T-helper 1 cell treated with Interleukin-12 subunit alpha and Interleukin-12 subunit beta and Interleukin-4 antibody, amounts not matched to agents 30 ng/mL and 1 ng/mL, for 36 hours (primary cell): ENCODE data around the gene PLXNC1. TPM values are rescaled to one million over a fixed set of nuclear protein-coding genes. Genes with fewer than 3 reads are reported as not detected.

ENCODE experiments used
- intact Hi-C: fragments of 100-400 bp; cut with micrococcal nuclease; formaldehyde crosslinking; loops from one replicate; pipeline ENCODE4 v1.15.1; 2024
- total RNA-seq: library from RNA; stranded (reverse); gene quantifications from 2 replicates; pipeline ENCODE4 v1.2.3, GENCODE V29; 2022

Gene PLXNC1
- total RNA-seq, 1 donor from 2014 or later = 38.7 TPM

DNA sequence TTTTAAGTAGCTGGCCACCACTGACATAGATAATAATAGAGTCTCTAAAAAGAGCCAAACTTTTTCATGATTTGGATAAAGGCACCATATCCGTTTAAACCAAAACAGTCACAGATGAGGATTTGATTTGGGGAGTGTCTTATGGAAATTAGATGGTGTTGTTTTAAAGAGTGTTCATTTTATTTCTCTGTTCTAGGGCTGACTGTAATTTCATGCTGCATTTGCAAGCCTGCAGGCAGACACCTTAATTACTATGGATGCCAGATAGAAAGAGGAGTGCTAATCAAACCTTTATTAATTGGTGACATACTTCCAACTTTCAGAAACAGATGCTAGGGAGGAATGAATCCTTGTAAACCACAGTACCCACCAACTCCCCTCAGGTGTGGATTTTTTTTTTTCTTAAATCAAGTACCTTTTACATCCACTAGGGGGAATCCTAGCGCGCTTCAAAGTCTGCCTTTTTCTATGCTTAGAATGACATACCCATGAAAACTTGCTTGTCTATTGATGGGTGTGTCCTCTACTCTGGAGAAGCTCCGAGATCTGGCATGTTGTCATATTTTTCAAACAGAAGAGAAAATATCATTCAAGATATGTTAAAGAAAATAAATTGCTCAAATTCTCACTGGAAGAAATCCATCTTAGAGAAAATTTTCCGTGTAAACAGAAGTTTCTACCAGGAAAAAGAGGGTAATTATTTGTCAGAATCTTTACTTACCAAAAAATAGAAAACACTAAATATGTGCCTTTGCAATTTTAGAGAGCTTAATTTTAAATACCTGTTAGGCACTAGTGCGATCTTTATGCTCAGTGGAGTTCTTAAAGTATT is 14.2 kb upstream of the PLXNC1 start:
- intact Hi-C loops = loop anchor here (1.0 kb wide), 6 partner anchors 14 to 846 kb away; partner anchors contain the start of gene PLXNC1

DNA sequence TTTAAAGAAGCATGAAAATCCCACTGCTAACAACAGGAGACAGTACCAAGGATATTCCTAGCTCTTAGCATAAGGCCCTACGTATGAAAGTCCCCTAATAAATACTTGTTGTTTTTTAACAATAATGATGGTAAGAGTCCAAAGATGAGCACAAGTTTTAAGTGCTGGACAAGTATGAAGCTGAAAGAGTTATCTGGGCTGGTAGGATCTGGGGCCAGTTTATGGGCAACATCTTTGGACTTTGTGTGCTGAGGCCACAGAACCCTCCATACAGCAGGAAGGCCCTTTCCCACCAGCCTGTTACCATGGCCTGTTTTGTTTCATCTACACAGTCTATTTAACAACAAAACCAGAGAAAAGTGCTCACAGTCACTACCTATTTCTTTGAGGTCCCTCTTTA is 12.5 kb upstream of the PLXNC1 start:
- intact Hi-C loops = no loop called here

DNA sequence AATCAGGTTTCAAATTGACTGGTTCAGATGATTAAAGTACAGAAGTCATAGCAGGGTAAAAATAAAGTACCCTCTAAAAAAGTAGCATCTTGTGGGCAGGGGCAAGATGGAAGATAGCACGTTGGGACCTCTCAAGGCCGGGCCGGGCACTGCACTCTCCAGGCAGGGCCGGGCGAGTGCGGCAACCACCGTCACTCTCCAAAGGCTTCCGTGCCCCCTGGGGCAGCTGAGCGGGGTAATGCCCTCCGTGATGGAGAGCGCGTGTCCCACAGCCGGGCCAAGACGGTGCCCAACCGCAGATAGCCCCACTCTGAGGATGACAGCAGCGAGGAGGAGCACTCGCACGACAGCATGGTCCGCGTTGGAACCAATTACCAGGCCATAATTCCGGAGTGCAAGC is 8.6 kb upstream of the PLXNC1 start:
- intact Hi-C loops = loop anchor here (1.0 to 10.0 kb wide), 3 partner anchors 294 to 935 kb away; partner anchors contain the start of gene NR2C1

DNA sequence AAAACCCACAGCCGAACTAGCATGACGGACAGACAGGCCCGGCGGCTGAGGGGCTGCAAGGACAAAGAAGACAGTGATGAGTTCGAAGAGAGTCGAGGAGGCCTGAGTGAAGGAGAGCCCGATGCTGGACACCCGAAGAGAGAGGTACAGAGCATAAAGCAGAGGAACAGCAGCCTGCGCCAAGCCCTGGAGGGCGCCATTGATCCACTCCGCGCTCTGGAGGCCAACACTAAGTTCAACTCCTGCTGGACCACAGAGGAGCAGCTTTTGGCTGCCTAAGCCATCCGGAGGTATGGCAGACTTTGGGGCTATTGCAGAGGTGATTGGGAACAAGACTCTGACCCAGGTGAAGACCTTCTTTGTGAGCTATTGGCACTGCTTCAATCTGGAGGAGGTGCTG is 7.8 kb upstream of the PLXNC1 start:
- intact Hi-C loops = loop anchor here (1.0 to 10.0 kb wide), 3 partner anchors 294 to 934 kb away; partner anchors contain the start of gene NR2C1

DNA sequence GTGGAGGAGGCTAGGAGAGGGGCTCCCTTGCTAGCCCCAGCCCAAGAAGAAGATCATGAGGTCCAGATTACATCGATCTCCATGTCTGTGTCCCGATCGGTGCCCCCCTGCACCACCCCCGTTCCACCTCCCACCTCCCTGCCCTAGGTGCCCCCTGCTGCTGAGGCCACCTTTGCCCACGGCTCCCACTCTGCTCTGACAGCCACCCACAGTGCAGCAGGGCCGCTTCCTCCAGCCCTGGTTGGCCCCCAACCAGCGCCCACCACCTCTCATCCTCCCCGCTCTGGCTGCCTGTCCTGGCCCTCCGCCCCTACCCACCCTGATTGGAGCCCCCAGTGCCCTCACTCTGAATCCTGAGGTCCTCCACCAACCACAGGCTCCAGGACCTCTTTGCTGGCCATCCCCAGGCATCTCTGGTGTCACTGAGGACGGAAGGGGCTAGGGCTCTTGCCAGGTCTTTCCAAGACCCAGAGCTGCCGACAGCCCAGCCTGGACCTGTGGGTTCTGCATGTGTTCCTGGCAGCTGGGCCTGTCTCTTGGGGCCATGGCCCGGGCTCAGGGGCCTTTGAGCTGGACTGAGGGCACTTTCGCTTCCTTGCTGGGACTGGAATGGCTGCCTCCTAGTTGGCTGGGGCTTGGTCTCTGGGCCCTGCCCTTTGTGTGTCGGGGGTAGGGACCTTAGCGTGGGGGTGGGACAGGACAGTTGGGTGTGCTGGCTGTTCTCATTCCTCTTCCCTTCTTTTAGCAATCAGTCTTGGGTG is 7.2 kb upstream of the PLXNC1 start:
- intact Hi-C loops = loop anchor here (10.0 kb wide), 1 partner anchor 934 kb away; the partner anchor contains the start of gene NR2C1

DNA sequence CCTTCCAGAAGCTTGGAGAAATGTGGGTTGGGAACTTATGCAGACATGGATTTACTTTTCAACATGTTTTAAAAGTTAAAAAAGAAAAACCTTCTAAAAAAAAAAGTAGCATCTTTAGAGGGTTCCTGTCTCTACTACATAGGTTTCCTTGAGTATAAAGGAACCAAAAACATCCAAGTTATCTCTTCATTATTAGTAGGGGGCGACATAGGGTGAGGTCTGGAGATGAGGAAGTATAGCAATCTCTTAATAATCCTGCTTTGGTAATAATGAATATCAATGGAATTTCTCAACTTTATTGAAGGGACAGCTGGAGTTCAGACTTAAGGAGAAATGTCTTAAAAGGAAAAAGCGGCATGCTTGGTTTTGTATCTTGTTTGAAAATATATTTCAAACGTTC is 6.5 kb upstream of the PLXNC1 start:
- intact Hi-C loops = loop anchor here (10.0 kb wide), 1 partner anchor 933 kb away; the partner anchor contains the start of gene NR2C1

DNA sequence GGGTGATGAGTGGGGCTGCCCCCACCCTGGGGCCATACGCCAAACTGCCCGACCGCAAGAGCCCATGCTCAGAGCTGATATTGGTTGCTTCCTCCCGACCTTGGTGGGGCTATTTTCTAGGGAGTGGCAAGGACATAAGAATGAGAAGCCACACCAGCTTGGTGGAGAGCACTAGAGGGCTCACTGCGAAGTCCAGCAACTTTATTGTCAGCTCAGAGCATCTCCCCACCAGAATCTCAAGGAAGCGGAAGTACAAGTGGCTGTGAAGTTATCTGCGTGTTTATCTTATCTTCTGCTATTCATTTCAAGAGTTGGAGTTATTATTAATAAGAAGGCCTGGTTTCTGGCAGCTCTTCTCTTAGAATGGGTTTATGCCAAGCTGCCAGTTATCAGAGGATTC is 4.9 kb upstream of the PLXNC1 start:
- intact Hi-C loops = loop anchor here (10.0 kb wide), 1 partner anchor 931 kb away; the partner anchor contains the start of gene NR2C1

DNA sequence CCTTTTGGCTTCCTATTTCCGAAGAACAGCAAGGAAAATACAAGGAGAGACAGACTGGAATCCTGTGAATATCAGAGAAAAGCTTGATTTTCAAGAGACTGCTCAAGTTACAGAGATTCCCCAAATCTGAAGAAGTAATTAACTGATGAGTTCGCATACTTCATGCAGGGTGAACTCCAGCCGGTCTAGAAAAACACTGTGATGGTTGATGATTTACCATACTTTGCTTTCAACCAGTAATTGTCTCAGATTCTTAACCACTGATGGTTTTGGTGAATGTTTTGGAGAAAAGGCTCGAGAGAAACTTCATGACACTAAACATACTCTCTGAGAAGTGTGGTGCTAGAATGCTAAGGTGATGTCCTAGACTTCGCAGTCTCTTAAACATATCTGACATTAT is 4.4 kb upstream of the PLXNC1 start:
- intact Hi-C loops = loop anchor here (10.0 kb wide), 1 partner anchor 931 kb away; the partner anchor contains the start of gene NR2C1

DNA sequence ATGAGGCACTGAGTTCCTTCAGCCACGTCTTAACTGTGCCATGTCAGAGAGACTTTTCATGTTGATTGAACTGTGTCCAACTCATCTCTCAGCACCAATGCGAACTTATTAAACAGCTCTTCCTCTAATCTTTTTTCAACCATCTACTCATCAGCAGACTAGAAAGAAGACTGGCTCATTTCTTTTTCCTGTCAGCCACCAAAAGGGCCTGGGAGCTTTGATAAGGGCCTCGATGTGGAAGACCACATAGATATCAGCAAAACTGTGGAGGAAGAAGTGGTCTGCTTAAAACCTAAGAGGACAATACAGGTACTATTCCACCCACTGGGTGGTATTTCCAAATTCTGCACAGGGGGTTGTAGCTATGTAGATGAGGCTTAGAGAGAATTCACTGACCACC is 3.6 kb upstream of the PLXNC1 start:
- intact Hi-C loops = loop anchor here (1.0 to 10.0 kb wide), 6 partner anchors 238 to 1073 kb away; partner anchors contain the start of genes FGD6, NR2C1 and VEZT

DNA sequence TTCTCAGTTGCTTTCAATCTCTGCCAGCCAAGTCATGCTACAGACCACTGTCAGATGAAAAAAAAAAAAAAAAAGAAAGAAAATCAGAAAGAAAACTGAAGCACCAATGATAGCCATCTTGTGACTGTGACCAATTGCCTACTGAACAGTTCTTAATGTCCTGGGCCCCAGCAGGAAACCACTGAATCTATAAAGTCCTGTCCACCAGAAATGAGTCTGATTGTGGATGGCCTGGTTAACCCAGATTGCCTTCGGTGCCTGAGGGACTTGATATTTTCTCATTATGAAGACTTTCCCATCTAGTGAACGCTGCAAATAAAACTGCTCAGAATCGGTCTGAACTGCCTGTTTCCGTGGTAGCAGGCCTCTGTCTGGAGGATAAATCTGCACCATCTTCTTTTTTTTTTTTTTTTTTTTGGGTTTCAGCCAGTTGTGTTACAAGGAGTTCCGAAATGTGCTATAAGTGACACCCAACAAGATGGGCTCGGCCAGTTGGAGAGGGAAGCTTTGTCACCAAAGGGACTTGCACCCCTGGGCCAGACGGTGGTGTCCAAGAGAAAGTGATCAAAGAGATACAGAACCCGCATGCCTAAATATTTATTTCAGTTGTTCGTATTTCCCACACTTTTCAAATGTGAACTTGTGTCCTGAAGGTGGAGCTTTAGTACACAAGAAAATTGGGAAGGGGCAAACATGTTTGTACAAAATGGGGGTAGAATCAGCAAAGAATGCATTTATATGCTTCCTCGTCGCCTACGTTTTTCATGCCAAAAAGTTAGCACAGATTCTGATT is 3.0 kb upstream of the PLXNC1 start:
- intact Hi-C loops = loop anchor here (1.0 to 10.0 kb wide), 6 partner anchors 237 to 1072 kb away; partner anchors contain the start of genes FGD6, NR2C1 and VEZT

DNA sequence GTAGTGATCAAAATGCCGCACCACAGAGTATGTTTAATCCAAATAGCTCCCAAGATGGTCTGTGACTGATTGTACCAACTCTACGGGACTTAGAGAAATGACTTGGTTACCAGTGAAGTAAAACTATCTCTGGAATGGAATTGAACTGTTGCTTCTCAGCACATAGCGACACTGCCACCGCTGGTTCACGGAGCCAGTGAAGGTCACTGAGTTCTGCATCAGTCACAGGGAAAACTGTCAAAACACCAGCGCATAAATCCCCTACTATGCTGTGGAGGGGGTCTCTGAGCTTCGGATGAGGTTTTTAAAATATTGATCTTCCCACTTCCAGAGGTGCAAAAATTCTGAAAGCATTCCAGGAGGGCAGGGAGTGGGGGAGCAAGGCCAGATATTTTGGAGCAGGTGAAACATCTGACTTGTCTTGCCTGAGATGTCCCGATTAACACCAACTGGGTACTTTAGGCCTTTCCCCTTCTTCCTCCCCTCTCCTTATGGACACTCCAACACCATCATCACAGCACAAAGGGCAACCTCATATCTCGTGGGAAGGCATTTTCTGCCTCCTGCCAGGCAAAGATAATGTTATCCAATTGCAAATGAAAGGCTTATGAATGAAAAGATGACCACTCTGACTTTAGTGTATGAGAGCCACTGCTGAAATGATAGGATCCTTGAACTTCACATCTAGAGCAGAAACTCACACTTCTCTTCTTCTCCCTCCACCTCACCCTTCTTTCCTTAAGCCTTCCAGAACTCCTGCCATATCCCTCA is 2.0 kb upstream of the PLXNC1 start:
- intact Hi-C loops = loop anchor here (5.0 to 10.0 kb wide), 4 partner anchors 236 to 1071 kb away; partner anchors contain the start of genes FGD6, NR2C1 and VEZT

DNA sequence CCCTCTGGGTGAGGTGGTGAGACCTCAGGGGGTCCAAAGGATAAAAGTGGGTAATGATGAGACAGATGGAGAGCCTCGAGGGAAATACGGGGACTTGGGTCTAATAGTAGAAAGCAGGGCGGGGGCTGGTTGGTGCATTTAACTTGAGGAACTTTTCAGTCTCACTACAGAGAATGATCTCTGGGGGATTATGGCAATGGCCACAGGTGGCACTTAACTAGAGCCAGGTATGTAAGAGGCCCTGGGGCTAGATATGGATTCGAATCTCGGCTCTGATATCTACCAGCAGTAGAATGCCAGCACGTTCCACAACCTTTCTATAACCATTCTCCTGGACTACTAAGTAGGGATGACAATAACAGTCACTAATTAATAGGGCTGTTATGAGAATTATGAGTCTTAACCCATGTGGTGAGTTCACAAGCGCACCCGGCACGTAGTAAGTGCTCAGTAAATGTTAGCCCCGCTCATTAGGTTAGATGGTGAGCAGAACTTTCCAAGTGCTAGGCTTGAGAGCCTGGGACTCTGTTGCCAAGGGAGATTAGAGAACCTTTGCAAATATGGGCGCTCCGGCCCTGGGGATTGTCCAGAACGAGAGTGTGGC is 888 bp upstream of the PLXNC1 start:
- intact Hi-C loops = loop anchor here (5.0 to 10.0 kb wide), 4 partner anchors 235 to 1070 kb away; partner anchors contain the start of genes FGD6, NR2C1 and VEZT

DNA sequence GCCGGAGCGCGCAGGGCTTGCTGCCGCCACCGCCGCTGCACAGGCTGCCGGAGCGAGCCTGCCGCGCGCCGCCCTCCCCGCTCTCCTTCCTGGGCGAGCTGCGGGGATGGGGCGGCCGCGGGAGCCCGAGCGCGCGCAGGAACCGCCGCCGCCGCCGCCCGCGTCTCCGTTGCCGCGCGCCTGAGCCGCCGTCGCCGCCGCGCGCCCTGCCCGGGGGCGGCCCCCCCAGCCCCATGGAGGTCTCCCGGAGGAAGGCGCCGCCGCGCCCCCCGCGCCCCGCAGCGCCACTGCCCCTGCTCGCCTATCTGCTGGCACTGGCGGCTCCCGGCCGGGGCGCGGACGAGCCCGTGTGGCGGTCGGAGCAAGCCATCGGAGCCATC is 352 bp downstream of the PLXNC1 start:
- intact Hi-C loops = loop anchor here (1.0 to 10.0 kb wide), 12 partner anchors 14 to 1069 kb away; partner anchors contain the start of genes FGD6, NDUFA12, NR2C1 and VEZT

DNA sequence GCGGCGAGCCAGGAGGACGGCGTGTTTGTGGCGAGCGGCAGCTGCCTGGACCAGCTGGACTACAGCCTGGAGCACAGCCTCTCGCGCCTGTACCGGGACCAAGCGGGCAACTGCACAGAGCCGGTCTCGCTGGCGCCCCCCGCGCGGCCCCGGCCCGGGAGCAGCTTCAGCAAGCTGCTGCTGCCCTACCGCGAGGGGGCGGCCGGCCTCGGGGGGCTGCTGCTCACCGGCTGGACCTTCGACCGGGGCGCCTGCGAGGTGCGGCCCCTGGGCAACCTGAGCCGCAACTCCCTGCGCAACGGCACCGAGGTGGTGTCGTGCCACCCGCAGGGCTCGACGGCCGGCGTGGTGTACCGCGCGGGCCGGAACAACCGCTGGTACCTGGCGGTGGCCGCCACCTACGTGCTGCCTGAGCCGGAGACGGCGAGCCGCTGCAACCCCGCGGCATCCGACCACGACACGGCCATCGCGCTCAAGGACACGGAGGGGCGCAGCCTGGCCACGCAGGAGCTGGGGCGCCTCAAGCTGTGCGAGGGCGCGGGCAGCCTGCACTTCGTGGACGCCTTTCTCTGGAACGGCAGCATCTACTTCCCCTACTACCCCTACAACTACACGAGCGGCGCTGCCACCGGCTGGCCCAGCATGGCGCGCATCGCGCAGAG is 873 bp downstream of the PLXNC1 start:
- intact Hi-C loops = loop anchor here (1.0 to 10.0 kb wide), 7 partner anchors 25 to 1068 kb away; partner anchors contain the start of genes FGD6, NR2C1 and VEZT

DNA sequence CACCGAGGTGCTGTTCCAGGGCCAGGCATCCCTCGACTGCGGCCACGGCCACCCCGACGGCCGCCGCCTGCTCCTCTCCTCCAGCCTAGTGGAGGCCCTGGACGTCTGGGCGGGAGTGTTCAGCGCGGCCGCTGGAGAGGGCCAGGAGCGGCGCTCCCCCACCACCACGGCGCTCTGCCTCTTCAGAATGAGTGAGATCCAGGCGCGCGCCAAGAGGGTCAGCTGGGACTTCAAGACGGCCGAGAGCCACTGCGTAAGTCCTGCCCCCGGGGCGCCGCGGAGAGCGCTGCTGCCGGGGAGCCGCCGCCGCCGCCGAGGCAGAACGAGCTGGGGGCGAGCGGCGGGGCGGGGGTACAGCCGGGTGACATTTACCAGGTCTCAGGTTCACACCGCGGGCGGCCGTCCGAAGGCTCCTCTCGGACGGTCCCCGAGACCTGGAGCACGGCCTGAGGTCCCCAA is 1.4 kb downstream of the PLXNC1 start:
- intact Hi-C loops = loop anchor here (1.0 to 10.0 kb wide), 7 partner anchors 24 to 1067 kb away; partner anchors contain the start of genes FGD6, NR2C1 and VEZT

DNA sequence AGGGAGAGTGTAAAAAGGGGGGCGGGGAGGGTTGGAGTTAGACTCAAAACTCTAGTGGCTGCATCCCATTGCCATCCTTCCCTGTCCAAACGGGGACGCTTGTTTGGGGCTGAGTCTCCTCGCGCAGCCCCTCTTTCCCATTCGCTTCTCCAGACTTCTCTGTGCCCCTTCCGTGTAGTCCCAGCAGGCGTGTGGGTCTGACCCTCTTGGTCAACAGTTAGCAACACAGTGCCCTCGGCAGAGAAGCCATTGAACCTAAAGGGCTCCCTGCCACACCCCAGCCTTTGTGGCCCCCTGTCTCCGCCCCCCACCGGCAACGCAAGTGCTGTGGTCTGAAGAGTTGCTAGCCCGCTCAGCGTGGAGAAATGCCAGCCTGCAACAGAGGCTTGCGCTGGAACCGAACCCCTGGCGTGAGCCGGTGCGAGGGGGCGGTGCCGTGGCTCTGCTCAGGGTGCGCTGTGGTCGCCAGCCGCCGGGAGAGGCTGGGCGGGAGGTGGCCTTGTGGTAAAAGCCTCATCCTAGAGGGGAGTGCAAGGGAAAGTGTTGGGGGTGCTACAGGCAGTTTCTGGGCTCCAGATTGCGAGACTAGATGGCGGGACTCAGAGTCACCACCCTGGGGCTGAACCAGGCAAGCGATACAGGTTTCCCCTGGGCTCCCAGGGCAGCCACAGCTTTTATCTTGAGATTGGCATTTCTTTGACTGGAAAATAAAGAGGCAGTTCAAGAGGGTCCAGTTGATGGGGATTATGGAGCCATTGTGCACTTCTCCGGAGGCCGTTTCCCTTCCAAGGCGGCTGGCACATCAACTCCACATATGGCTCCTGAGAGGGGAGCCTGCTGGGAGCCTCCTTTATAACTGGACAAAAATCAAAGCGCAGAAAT is 2.1 kb downstream of the PLXNC1 start:
- intact Hi-C loops = no loop called here

DNA sequence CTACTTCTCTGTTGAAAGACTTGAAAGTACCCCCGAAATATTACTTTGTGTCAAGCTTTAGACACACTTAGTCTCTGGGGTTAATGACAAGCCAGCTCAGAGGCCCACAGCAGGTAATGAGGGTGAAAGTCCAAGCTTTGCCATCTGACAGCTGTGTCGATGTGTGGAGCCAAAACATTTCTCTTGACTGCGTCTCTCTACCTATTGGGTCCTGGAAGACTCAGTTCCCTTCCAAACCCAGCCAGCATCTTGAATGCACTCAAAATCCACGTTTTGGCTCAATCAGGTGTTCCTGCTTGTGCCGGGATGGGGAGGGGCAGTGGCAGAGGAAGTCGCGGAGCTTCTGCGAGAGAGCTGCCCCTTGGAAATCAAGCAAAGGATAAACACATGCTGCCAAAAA is 3.2 kb downstream of the PLXNC1 start:
- intact Hi-C loops = no loop called here
